GM18511 (cell line): ENCODE measurements around the gene SORCS1.
"Not testable (repeated sequence)": the region's sequence is repeated elsewhere in the genome, so short reads cannot be mapped to it uniquely, and the experiment has no call there.

Source experiments
- ATAC-seq: cut with Tn5 transposase; IDR thresholded peaks from one replicate; pipeline ENCODE4 v1.9.1; 2021; ENCODE audit warnings: mild to moderate bottlenecking, moderate library complexity; ENCODE audit not compliant: unreplicated experiment

The SORCS1 gene

GRCh38 chr10:106952033-106952432, 212.5 kb downstream of the SORCS1 start:
- ATAC-seq, result no peak

- no peak for ATAC-seq
Observed at GRCh38 chr10:106949680-106950478, 214.6 kb downstream of the SORCS1 start.

- peak; percentile 63 for ATAC-seq
Observed at GRCh38 chr10:106947643-106948042, 216.9 kb downstream of the SORCS1 start.

- ATAC-seq, result no peak
Observed at GRCh38 chr10:106942035-106942662, 222.4 kb downstream of the SORCS1 start.

GRCh38 chr10:106941297-106942034, 223.0 kb downstream of the SORCS1 start:
- ATAC-seq, result no peak

GRCh38 chr10:106938513-106938912, 226.0 kb downstream of the SORCS1 start:
- no peak for ATAC-seq

GRCh38 chr10:106935978-106936451, 228.5 kb downstream of the SORCS1 start:
- ATAC-seq, result peak; percentile 66

- no peak for ATAC-seq
Observed at GRCh38 chr10:106931853-106932249, 232.7 kb downstream of the SORCS1 start.

- peak; percentile 70 for ATAC-seq
Observed at GRCh38 chr10:106931159-106931852, 233.2 kb downstream of the SORCS1 start.

GRCh38 chr10:106930751-106931150, 233.8 kb downstream of the SORCS1 start:
- no peak for ATAC-seq

- no peak for ATAC-seq
Observed at GRCh38 chr10:106929291-106929895, 235.1 kb downstream of the SORCS1 start.

- ATAC-seq, result not testable (repeated sequence)
Observed at GRCh38 chr10:106928151-106928550, 236.4 kb downstream of the SORCS1 start.

GRCh38 chr10:106925191-106925590, 239.3 kb downstream of the SORCS1 start:
- ATAC-seq, result no peak

GRCh38 chr10:106920538-106920937, 244.0 kb downstream of the SORCS1 start:
- no peak for ATAC-seq

- ATAC-seq, result peak; percentile 74
Observed at GRCh38 chr10:106919871-106920282, 244.6 kb downstream of the SORCS1 start.

GRCh38 chr10:106917452-106918055, 247.0 kb downstream of the SORCS1 start:
- no peak for ATAC-seq

GRCh38 chr10:106914016-106914415, 250.5 kb downstream of the SORCS1 start:
- ATAC-seq, result no peak

GRCh38 chr10:106913348-106913747, 251.2 kb downstream of the SORCS1 start:
- ATAC-seq, result no peak

GRCh38 chr10:106911096-106911495, 253.4 kb downstream of the SORCS1 start:
- ATAC-seq, result no peak

- ATAC-seq, result no peak
Observed at GRCh38 chr10:106910666-106911065, 253.8 kb downstream of the SORCS1 start.
